HCT116 (cell line): ENCODE results near the gene METTL26.

ENCODE experiments used
- POLR2AphosphoS5 ChIP-seq: IDR thresholded peaks from 2 replicates; pipeline ENCODE4 v1.6.1; 2011; ENCODE audit warnings: mild to moderate bottlenecking, low read depth, low read length, moderate library complexity
- TCF7L2 ChIP-seq: IDR thresholded peaks from 2 replicates; pipeline ENCODE4 v1.7.0; 2011; ENCODE audit warnings: borderline replicate concordance, inconsistent platforms; ENCODE audit not compliant: insufficient read depth, insufficient read length; ENCODE audit errors: extremely low read depth

GRCh38 chr16:630249-630814 lies 5.8 kb downstream of the METTL26 start:
- TF ChIP-seq TCF7L2 (no peak), POLR2AphosphoS5 (no peak)
